ENCODE data around the gene ALKBH2.

ALKBH2 gene

DNA sequence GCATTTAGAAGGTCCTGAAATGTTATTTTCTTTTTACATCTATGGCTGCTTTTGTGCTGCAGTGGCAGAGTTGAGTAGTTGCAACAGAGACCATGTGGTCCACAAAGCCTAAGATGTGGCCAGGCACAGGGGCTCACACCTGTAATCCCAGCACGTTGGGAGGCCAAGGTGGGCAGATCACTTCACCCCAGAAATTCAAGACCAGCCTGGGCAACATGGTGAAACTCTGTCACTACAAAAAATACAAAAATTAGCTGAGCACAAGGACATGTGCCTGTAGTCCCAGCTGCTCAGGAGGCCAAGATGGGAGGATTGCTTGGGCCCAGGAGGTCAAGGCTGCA, 27.4 kb downstream of the ALKBH2 start:
- no peak for ATAC-seq
- TF ChIP-seq BACH2 (CRISPR knock-in tag; IDR thresholded peaks at IDR 0.05; ENCODE audit: borderline replicate concordance) (no peak), ZNF565 (CRISPR knock-in tag; conservative IDR thresholded peaks at IDR 0.05; ENCODE audit: low read depth) (no peak), PPARA (CRISPR knock-in tag; IDR thresholded peaks at IDR 0.05; ENCODE audit: borderline replicate concordance) (no peak), ARNTL (CRISPR knock-in tag; IDR thresholded peaks at IDR 0.05; ENCODE audit: borderline replicate concordance, low read depth) (no peak), SNAI2 (CRISPR knock-in tag; IDR thresholded peaks at IDR 0.05) (no peak), TCF4 (CRISPR knock-in tag; IDR thresholded peaks at IDR 0.05; ENCODE audit: borderline replicate concordance) (no peak)
- TF ChIP-seq, protein P1, sequence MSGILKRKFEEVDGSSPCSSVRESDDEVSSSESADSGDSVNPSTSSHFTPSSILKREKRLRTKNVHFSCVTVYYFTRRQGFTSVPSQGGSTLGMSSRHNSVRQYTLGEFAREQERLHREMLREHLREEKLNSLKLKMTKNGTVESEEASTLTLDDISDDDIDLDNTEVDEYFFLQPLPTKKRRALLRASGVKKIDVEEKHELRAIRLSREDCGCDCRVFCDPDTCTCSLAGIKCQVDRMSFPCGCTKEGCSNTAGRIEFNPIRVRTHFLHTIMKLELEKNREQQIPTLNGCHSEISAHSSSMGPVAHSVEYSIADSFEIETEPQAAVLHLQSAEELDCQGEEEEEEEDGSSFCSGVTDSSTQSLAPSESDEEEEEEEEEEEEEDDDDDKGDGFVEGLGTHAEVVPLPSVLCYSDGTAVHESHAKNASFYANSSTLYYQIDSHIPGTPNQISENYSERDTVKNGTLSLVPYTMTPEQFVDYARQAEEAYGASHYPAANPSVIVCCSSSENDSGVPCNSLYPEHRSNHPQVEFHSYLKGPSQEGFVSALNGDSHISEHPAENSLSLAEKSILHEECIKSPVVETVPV (CRISPR knock-in tag; IDR thresholded peaks at IDR 0.05) = no peak

DNA sequence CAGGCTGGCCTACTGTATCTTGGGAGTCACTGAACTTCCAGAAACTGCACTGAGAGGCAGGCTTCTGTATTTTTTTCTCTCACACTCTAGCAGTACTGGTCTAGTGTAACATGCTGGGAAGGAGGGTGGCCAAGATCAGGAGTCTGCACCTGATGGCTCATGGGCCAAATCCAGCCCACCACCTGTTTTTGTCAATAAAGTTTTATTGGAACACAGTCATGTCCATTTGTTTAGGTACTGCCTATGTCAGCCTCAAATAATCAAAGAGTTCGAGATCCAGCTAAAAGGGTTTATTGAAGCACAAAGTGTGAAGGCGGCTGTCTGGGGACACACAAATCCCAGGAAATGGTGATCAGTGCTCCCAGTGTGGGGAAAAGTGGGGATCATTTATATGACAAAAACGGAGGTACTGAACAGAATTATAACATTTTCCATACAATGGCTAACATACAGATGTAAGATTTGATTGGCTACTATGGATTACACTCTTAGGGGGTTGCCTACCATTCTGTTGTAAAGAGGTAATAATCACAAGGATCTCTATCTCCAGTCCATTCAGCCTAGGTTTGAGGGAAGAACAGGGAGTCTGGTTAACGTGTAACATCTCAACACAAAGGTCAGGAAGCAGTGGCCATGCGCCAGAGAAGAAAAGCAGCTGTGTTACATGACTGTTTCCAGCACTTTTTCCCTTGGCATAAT, 28.0 kb downstream of the ALKBH2 start:
- ATAC-seq = no peak
- TF ChIP-seq ZNF565 (CRISPR knock-in tag; conservative IDR thresholded peaks at IDR 0.05; ENCODE audit: low read depth) (no peak), ZNF70 (CRISPR knock-in tag; IDR thresholded peaks at IDR 0.05) (no peak), PPARA (CRISPR knock-in tag; IDR thresholded peaks at IDR 0.05; ENCODE audit: borderline replicate concordance) (no peak), ISL1 (CRISPR knock-in tag; IDR thresholded peaks at IDR 0.05) (no peak), OSR1 (CRISPR knock-in tag; IDR thresholded peaks at IDR 0.05) (no peak), GLIS3 (CRISPR knock-in tag; IDR thresholded peaks at IDR 0.05) (no peak), TCF4 (CRISPR knock-in tag; IDR thresholded peaks at IDR 0.05; ENCODE audit: borderline replicate concordance) (no peak), BACH2 (CRISPR knock-in tag; IDR thresholded peaks at IDR 0.05; ENCODE audit: borderline replicate concordance) (no peak)
- TF ChIP-seq, protein P2, sequence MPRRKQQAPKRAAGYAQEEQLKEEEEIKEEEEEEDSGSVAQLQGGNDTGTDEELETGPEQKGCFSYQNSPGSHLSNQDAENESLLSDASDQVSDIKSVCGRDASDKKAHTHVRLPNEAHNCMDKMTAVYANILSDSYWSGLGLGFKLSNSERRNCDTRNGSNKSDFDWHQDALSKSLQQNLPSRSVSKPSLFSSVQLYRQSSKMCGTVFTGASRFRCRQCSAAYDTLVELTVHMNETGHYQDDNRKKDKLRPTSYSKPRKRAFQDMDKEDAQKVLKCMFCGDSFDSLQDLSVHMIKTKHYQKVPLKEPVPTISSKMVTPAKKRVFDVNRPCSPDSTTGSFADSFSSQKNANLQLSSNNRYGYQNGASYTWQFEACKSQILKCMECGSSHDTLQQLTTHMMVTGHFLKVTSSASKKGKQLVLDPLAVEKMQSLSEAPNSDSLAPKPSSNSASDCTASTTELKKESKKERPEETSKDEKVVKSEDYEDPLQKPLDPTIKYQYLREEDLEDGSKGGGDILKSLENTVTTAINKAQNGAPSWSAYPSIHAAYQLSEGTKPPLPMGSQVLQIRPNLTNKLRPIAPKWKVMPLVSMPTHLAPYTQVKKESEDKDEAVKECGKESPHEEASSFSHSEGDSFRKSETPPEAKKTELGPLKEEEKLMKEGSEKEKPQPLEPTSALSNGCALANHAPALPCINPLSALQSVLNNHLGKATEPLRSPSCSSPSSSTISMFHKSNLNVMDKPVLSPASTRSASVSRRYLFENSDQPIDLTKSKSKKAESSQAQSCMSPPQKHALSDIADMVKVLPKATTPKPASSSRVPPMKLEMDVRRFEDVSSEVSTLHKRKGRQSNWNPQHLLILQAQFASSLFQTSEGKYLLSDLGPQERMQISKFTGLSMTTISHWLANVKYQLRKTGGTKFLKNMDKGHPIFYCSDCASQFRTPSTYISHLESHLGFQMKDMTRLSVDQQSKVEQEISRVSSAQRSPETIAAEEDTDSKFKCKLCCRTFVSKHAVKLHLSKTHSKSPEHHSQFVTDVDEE (CRISPR knock-in tag; IDR thresholded peaks at IDR 0.05) = no peak
- TF ChIP-seq, protein P3, sequence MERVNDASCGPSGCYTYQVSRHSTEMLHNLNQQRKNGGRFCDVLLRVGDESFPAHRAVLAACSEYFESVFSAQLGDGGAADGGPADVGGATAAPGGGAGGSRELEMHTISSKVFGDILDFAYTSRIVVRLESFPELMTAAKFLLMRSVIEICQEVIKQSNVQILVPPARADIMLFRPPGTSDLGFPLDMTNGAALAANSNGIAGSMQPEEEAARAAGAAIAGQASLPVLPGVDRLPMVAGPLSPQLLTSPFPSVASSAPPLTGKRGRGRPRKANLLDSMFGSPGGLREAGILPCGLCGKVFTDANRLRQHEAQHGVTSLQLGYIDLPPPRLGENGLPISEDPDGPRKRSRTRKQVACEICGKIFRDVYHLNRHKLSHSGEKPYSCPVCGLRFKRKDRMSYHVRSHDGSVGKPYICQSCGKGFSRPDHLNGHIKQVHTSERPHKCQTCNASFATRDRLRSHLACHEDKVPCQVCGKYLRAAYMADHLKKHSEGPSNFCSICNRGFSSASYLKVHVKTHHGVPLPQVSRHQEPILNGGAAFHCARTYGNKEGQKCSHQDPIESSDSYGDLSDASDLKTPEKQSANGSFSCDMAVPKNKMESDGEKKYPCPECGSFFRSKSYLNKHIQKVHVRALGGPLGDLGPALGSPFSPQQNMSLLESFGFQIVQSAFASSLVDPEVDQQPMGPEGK (CRISPR knock-in tag; IDR thresholded peaks at IDR 0.05; ENCODE audit: borderline replicate concordance) = no peak
- TF ChIP-seq, protein P4, sequence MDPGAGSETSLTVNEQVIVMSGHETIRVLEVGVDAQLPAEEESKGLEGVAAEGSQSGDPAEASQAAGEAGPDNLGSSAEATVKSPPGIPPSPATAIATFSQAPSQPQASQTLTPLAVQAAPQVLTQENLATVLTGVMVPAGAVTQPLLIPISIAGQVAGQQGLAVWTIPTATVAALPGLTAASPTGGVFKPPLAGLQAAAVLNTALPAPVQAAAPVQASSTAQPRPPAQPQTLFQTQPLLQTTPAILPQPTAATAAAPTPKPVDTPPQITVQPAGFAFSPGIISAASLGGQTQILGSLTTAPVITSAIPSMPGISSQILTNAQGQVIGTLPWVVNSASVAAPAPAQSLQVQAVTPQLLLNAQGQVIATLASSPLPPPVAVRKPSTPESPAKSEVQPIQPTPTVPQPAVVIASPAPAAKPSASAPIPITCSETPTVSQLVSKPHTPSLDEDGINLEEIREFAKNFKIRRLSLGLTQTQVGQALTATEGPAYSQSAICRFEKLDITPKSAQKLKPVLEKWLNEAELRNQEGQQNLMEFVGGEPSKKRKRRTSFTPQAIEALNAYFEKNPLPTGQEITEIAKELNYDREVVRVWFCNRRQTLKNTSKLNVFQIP (CRISPR knock-in tag; IDR thresholded peaks at IDR 0.05; ENCODE audit: borderline replicate concordance, low read depth) = no peak

DNA sequence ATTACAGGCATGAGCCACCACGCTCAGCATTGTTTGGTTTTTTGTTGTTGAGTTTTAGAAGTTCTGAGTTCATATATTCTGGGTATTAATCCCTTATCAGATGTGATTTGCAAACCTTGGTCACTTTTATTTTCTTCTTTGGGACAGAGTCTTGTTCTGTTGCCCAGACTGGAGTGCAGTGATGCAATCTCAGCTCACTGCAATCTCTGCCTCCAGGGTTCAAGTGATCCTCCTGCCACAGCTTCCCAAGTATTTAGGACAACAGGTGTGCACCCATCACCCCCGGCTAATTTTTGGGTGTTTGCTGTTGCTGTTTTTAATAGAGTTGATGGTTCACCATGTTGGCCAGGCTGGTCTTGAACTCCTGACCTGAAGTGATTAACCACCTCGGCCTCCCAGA, 29.1 kb downstream of the ALKBH2 start:
- ATAC-seq = no peak
- TF ChIP-seq, protein P4 (CRISPR knock-in tag; IDR thresholded peaks at IDR 0.05; ENCODE audit: borderline replicate concordance, low read depth) = no peak
- TF ChIP-seq CSDC2 (CRISPR knock-in tag; IDR thresholded peaks at IDR 0.05) = no peak

DNA sequence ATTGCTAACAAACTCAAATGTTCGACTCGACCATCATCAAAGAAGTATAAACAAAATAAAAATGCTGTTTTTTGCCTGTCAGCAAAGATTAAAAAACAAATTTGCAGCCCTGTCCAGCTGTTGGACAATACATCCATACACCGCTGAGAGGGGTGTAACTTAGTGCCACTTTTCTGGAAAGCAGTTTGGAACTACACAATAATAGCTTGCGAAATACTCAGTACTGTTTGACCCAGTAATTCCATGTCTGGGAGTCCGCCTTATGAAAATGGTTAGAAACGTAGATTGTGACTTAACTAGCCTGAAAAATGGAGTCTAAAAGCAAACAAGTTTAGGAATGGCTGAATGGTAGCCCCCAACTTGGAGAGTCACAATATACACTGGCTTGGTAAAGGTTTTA, 34.5 kb downstream of the ALKBH2 start:
- ATAC-seq = no peak
- TF ChIP-seq, protein P4 (CRISPR knock-in tag; IDR thresholded peaks at IDR 0.05; ENCODE audit: borderline replicate concordance, low read depth) = no peak
- TF ChIP-seq CSDC2 (CRISPR knock-in tag; IDR thresholded peaks at IDR 0.05) (no peak), SNAI2 (CRISPR knock-in tag; IDR thresholded peaks at IDR 0.05) (no peak), BACH2 (CRISPR knock-in tag; IDR thresholded peaks at IDR 0.05; ENCODE audit: borderline replicate concordance) (no peak)
- TF ChIP-seq, protein P3 (CRISPR knock-in tag; IDR thresholded peaks at IDR 0.05; ENCODE audit: borderline replicate concordance) = no peak
- TF ChIP-seq, protein P5, sequence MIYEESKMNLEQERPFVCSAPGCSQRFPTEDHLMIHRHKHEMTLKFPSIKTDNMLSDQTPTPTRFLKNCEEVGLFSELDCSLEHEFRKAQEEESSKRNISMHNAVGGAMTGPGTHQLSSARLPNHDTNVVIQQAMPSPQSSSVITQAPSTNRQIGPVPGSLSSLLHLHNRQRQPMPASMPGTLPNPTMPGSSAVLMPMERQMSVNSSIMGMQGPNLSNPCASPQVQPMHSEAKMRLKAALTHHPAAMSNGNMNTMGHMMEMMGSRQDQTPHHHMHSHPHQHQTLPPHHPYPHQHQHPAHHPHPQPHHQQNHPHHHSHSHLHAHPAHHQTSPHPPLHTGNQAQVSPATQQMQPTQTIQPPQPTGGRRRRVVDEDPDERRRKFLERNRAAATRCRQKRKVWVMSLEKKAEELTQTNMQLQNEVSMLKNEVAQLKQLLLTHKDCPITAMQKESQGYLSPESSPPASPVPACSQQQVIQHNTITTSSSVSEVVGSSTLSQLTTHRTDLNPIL (CRISPR knock-in tag; IDR thresholded peaks at IDR 0.05; ENCODE audit: low read depth) = no peak
